Spleen (tissue), 7 donors: Measurements from ENCODE around the gene CD300C.

Experiments used
- CTCF ChIP-seq, 11 experiments: fragments of 200-600 bp in 7 of 11; fragments of 450-650 bp in 4 of 11; sonication (generic) in 4 of 11; IDR thresholded peaks in 8 of 11; conservative IDR thresholded peaks in 3 of 11; 1 replicate in 7 of 11; 2 replicates in 4 of 11; pipeline versions ENCODE4 v1.4.0 to v1.8.0; 2016 to 2021; ENCODE audit warnings: antibody characterized with exemption in 11 of 11, inconsistent platforms in 4 of 11, mild to moderate bottlenecking in 1 of 11
- POLR2A ChIP-seq, 3 donors: fragments of 450-650 bp; IDR thresholded peaks; one replicate each; pipeline ENCODE4 v1.5.1; 2017; ENCODE audit warnings: antibody characterized with exemption in 3 of 3, mild to moderate bottlenecking in 1 of 3
- POLR2AphosphoS5 ChIP-seq, 3 donors: sonication (generic); formaldehyde crosslinking; IDR thresholded peaks; one replicate each; pipeline ENCODE4 v1.5.1; 2017; ENCODE audit warnings: antibody characterized with exemption in 3 of 3
- donor health status: DM: no; HTN: no; CAD: no; lungs with moderate emphysema.
- donor health status: DM: no; HTN: no; CAD: no.
- donor health status: DM: no; HTN: no; CAD: no.

GRCh38 chr17:74536890-74537289 is 9.0 kb downstream of the CD300C start:
- TF ChIP-seq CTCF (IDR thresholded peaks at IDR 0.05 in 8 of 11, conservative IDR thresholded peaks at IDR 0.05 in 3 of 11): no peak
- TF ChIP-seq POLR2AphosphoS5 (IDR thresholded peaks at IDR 0.05): no peak
- no peak for TF ChIP-seq POLR2A (IDR thresholded peaks at IDR 0.05)
